CD4-positive, alpha-beta memory T cell (primary cell): ENCODE data around the gene ANKRD6. TPM values are rescaled to one million over a fixed set of nuclear protein-coding genes. Genes with fewer than 3 reads are reported as not detected.
"Not testable (repeated sequence)": the region's sequence is repeated elsewhere in the genome, so short reads cannot be mapped to it uniquely, and the experiment has no call there.

Experiments used
- CTCF ChIA-PET: fragments of 350-600 bp; sonication (Branson Sonifier 250); formaldehyde crosslinking; loops from one replicate; lab custom pipeline; 2021; ENCODE audit warnings: inconsistent platforms; ENCODE audit not compliant: partially characterized antibody; lab: Charles Lee
- POLR2A ChIA-PET: fragments of 350-600 bp; sonication (Branson Sonifier 250); formaldehyde crosslinking; loops from one replicate; lab custom pipeline; 2021; ENCODE audit not compliant: partially characterized antibody; lab: Charles Lee
- DNase-seq, 5 donors: peaks; one replicate each; pipeline versions ENCODE4 v3.0.0 to v3.0.0-alpha.2; 2020 to 2022; ENCODE audit warnings: mixed read lengths in 1 of 5
- H3K27ac ChIP-seq: one replicate; pipeline ENCODE4 v1.7.0; 2013; ENCODE audit warnings: low read depth, low read length
- H3K27me3 ChIP-seq: 2 replicates; pipeline ENCODE4 v1.7.0; 2013; ENCODE audit warnings: mild to moderate bottlenecking, low read length, moderate library complexity; ENCODE audit not compliant: insufficient read depth
- H3K36me3 ChIP-seq: 2 replicates; pipeline ENCODE4 v1.7.0; 2013; ENCODE audit warnings: mild to moderate bottlenecking, low read length, moderate library complexity; ENCODE audit not compliant: insufficient read depth
- H3K4me1 ChIP-seq: 2 replicates; pipeline ENCODE4 v1.7.0; 2013; ENCODE audit warnings: mild to moderate bottlenecking, low read length, moderate library complexity; ENCODE audit not compliant: insufficient read depth
- H3K4me3 ChIP-seq, 2 donors: one replicate each; pipeline ENCODE4 v1.7.0; 2013; ENCODE audit warnings: low read length in 2 of 2, mild to moderate bottlenecking in 1 of 2
- H3K9me3 ChIP-seq, 2 donors: one replicate each; pipeline ENCODE4 v1.7.0; 2013; ENCODE audit warnings: low read length in 2 of 2, control low read depth in 1 of 2; ENCODE audit not compliant: control insufficient read depth in 1 of 2
- H3K27ac Mint-ChIP-seq, 7 donors: one replicate each; pipeline ENCODE4 v1.8.0; 2020 to 2021; ENCODE audit warnings: mixed read lengths in 7 of 7, mild to moderate bottlenecking in 6 of 7, inconsistent platforms in 3 of 7, moderate library complexity in 3 of 7
- H3K27me3 Mint-ChIP-seq, 2 donors: one replicate each; pipeline ENCODE4 v1.8.0; 2020 to 2021; ENCODE audit warnings: mixed read lengths in 2 of 2
- H3K36me3 Mint-ChIP-seq, 2 donors: one replicate each; pipeline ENCODE4 v1.8.0; 2020 to 2021; ENCODE audit warnings: mixed read lengths in 2 of 2, inconsistent platforms in 1 of 2, mild to moderate bottlenecking in 1 of 2
- H3K4me1 Mint-ChIP-seq, 4 donors: one replicate each; pipeline ENCODE4 v1.8.0; 2020 to 2021; ENCODE audit warnings: mixed read lengths in 4 of 4, mild to moderate bottlenecking in 1 of 4
- H3K4me3 Mint-ChIP-seq, 8 donors: one replicate each; pipeline ENCODE4 v1.8.0; 2020 to 2021; ENCODE audit warnings: mixed read lengths in 8 of 8, mild to moderate bottlenecking in 7 of 8, moderate library complexity in 6 of 8, inconsistent platforms in 3 of 8
- H3K9me3 Mint-ChIP-seq, 8 donors: one replicate each; pipeline ENCODE4 v1.8.0; 2020 to 2021; ENCODE audit warnings: mixed read lengths in 8 of 8, mild to moderate bottlenecking in 5 of 8, inconsistent platforms in 3 of 8, moderate library complexity in 1 of 8
- intact Hi-C: fragments of 100-400 bp; cut with micrococcal nuclease; formaldehyde crosslinking; loops from one replicate; pipeline ENCODE4 v1.15.1; 2023
- polyA plus RNA-seq, 2 donors: library from polyadenylated mRNA; unstranded; fragments of 300-500 nt; fragmentation: Illumina TruSeq; gene quantifications; one replicate each; pipeline ENCODE4 v1.2.3, GENCODE V29; 2021
- total RNA-seq, 2 experiments: library from RNA; stranded (reverse); gene quantifications; one replicate each; pipeline ENCODE4 v1.2.3, GENCODE V29; 2021

Gene ANKRD6
- total and polyA plus RNA-seq, 4 experiments from 2014 or later, result 2.8 to 5.8 (median 4.3) TPM

DNA sequence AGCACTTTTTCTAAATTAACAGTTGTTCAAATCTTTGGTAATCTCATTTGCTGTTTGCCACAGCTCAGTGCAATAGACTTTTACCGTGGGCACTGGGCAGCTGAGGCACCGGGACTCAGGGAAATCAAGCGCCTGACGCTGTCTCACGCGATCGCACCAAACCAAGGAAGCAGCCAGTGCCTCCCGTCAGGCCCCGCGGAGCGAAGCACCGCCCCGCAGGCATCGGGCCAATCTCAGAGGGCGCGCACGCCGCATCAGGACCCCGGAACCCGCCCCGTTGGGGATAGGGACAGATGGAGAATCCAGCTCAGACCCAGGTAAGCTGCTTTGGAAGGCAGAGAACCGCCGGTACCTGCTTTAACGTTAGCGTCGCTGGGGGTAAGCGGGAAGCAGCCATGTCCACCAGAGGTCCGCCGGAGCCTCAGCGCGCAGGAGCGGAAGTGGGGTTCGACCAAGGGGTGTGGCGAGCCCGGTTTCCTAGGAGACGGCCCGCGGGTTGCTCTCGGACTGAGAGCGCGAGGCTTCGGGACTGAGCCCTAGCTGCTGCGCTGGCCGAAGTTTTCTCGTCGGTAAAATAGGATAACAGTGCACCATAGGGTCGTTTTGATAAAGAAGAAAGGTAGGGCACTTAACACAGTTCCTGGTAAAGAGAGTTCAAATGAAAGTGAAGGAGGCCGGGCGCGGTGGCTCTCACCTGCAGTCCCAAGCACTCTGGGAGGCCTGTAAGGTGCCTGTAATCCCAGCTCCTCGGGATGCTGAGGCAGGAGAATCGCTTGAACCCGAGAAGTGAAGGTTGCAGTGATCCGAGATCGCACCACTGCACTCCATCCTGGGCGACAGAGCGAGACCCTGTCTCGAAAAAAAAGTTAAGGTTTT, 205.6 kb downstream of the ANKRD6 start, which contains the start of gene LYRM2:
Gene LYRM2, minus strand, starts transcription at position 428 of the 876 bp plus-strand sequence. Its CDS starts 31 bp downstream, at position 397.
- H3K4me3 ChIP-seq, result peak within 1 kb of the TSS; percentile 97 to 99
- H3K27me3 ChIP-seq, result no peaks in the 10 kb centered on the region
- peaks cover 8% of the 10 kb centered on the region for H3K36me3 ChIP-seq
- ChIA-PET CTCF (interaction anchor here (0.9 to 2.6 kb wide), 7 partner anchors 9 to 267 kb away, joined by 3 to 6 read pairs (median 4); partner anchors contain the start of gene ANKRD6), POLR2A (interaction anchor here (0.7 to 2.4 kb wide), 13 partner anchors 9 to 949 kb away, joined by 3 to 21 read pairs (median 4); partner anchors contain the start of genes MAP3K7, MDN1, PM20D2 and PNRC1)
- peak within 1 kb of the TSS; percentile 98 to 100 (median 99) for H3K27ac Mint-ChIP-seq
- H3K36me3 Mint-ChIP-seq, result peaks cover 24 to 48% of the 10 kb centered on the region in 2 donors
- H3K27me3 Mint-ChIP-seq, result no peaks in the 10 kb centered on the region
- peaks cover 0 to 3% (median 0%) of the 10 kb centered on the region in 8 donors for H3K9me3 Mint-ChIP-seq
- H3K9me3 ChIP-seq, result no peaks in the 10 kb centered on the region
- peaks cover 20 to 45% (median 29%) of the 10 kb centered on the region in 4 donors for H3K4me1 Mint-ChIP-seq
- intact Hi-C loops, result loop anchor here (1.0 to 2.0 kb wide), 4 partner anchors 180 to 948 kb away; partner anchors contain the start of genes MAP3K7, MDN1 and RNGTT
- peak; percentile 90 to 94 (median 92) for DNase-seq
- peaks cover 18% of the 10 kb centered on the region for H3K4me1 ChIP-seq
- peak within 1 kb of the TSS; percentile 95 to 98 (median 96) for H3K4me3 Mint-ChIP-seq
- peak within 1 kb of the TSS; percentile 95 for H3K27ac ChIP-seq

DNA sequence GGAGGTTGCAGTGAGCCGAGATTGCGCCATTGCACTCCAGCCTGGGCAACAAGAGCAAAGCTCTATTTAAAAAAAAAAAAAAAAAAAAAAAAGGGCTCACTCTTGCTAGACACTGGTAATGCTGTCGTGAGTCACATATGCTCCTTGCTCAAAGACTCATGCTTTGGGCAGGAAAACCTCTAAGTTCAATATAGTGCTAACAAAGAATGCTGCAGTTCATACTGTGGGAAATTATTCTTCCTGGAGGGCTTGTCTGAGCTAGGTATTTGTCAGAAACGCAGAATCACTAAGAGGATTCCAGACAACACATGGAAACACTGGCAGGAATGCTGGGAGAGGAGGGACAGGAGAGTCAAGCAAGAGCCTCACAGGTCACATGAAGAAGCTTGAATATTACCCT, 207.9 kb downstream of the ANKRD6 start:
- Mint-ChIP-seq H3K36me3 (peaks cover 28 to 56% of the 10 kb centered on the region in 2 donors), H3K9me3 (peaks cover 0 to 3% (median 0%) of the 10 kb centered on the region in 8 donors), H3K4me1 (peaks cover 20 to 37% (median 25%) of the 10 kb centered on the region in 4 donors), H3K27ac (peak overlapping the region in 3 of 7 donors; percentile 73 to 86 (median 79)), H3K27me3 (no peaks in the 10 kb centered on the region), H3K4me3 (peak overlapping the region in 1 of 8 donors; percentile 53)
- no peak for DNase-seq
- peaks cover 23% of the 10 kb centered on the region for H3K36me3 ChIP-seq
- intact Hi-C loops, result no loop called here
- H3K4me1 ChIP-seq, result peaks cover 18% of the 10 kb centered on the region
- H3K4me3 ChIP-seq, result no peak overlapping the region
- CTCF ChIA-PET, result interaction anchor here (1.9 kb wide), 1 partner anchor 208 kb away, joined by 6 read pairs; no protein-coding TSS in a partner anchor
- no peak overlapping the region for H3K27ac ChIP-seq
- H3K27me3 ChIP-seq, result no peaks in the 10 kb centered on the region
- POLR2A ChIA-PET, result no interaction called here
- H3K9me3 ChIP-seq, result no peaks in the 10 kb centered on the region

DNA sequence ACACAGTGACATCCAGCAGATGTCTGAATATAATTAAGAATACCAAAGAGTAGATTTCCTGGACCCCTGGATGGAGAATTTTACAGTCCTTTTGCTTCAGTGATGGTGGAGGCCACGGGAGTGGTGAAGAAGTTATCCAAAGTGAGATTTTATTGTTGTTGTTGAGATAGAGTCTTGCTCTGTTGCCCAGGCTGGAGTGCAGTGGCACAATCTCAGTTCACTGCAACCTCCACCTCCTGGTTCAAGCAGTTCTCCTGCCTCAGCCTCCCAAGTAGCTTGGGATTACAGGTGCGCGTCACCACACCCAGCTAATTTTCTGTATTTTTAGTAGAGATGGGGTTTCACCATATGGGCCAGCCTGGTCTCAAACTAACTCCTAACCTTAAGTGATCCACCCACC, 208.6 kb downstream of the ANKRD6 start:
- Mint-ChIP-seq H3K36me3 (peaks cover 27 to 58% of the 10 kb centered on the region in 2 donors), H3K4me1 (peaks cover 18 to 30% (median 21%) of the 10 kb centered on the region in 4 donors), H3K27ac (peak overlapping the region in 1 of 7 donors; percentile 73)
- H3K4me1 ChIP-seq, result peaks cover 18% of the 10 kb centered on the region
- DNase-seq, H3K9me3 Mint-ChIP-seq, H3K27me3 ChIP-seq, CTCF ChIA-PET, H3K9me3 ChIP-seq, intact Hi-C loops, H3K4me3 Mint-ChIP-seq, POLR2A ChIA-PET, H3K27me3 Mint-ChIP-seq, H3K27ac ChIP-seq, H3K4me3 ChIP-seq: not testable (repeated sequence)
- peaks cover 28% of the 10 kb centered on the region for H3K36me3 ChIP-seq

DNA sequence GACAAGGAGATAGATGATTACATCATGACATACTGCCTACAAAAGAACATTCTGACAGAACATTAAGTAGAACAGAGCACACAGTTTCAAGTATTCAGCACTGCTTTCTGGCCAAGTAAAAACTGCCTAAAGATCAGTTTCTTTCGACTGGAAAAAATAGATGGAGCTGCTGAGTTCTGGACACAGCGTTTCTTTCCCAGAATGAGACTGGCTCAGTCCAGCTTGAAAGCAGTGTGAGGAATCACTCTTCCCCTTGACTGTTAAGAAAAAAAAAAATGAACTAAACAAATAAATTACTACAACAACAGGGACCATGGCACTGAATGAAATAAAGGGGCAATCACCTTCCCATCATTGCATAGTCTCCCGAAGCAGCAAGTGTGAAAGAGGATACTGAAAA, 210.0 kb downstream of the ANKRD6 start:
- Histone ChIP-seq H3K36me3 (peaks cover 41% of the 10 kb centered on the region), H3K4me3 (no peak overlapping the region), H3K27ac (no peak overlapping the region), H3K9me3 (no peaks in the 10 kb centered on the region), H3K27me3 (no peaks in the 10 kb centered on the region), H3K4me1 (peaks cover 13% of the 10 kb centered on the region)
- CTCF ChIA-PET, result interaction anchor here (1.3 kb wide), 1 partner anchor 13 kb away, joined by 3 read pairs; no protein-coding TSS in a partner anchor
- H3K27ac Mint-ChIP-seq, result peak overlapping the region in 1 of 7 donors; percentile 38
- POLR2A ChIA-PET, result no interaction called here
- peaks cover 12 to 18% (median 17%) of the 10 kb centered on the region in 4 donors for H3K4me1 Mint-ChIP-seq
- H3K36me3 Mint-ChIP-seq, result peaks cover 35 to 67% of the 10 kb centered on the region in 2 donors
- no peak overlapping the region for H3K4me3 Mint-ChIP-seq
- H3K27me3 Mint-ChIP-seq, result no peaks in the 10 kb centered on the region
- no peak for DNase-seq
- intact Hi-C loops, result no loop called here
- peaks cover 0 to 3% (median 0%) of the 10 kb centered on the region in 8 donors for H3K9me3 Mint-ChIP-seq

DNA sequence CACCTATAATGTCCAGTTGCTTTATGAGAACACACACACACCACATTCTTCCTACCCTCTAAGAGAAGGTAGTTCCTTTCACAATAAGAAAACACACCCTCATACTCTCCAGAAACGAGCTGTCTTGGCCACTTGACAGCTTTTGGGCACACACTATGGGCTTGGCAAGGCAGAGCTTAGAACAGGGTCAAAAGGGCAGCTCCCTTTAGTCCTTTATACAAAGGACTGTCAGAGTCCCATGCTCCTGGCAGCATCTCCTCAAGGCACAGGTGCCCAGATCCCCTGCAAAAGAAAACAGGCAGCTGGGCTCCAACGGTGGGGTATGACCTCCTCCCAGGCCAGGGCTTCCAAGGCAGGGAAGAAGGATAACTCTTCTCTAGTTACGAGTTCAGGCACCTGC, 210.5 kb downstream of the ANKRD6 start:
- no peak overlapping the region for H3K4me3 Mint-ChIP-seq
- no peak overlapping the region for H3K4me3 ChIP-seq
- H3K27me3 Mint-ChIP-seq, result no peaks in the 10 kb centered on the region
- H3K27ac Mint-ChIP-seq, result peak overlapping the region in 1 of 7 donors; percentile 36
- H3K36me3 Mint-ChIP-seq, result peaks cover 34 to 65% of the 10 kb centered on the region in 2 donors
- H3K27me3 ChIP-seq, result no peaks in the 10 kb centered on the region
- no peaks in the 10 kb centered on the region for H3K9me3 ChIP-seq
- intact Hi-C loops, result no loop called here
- H3K27ac ChIP-seq, result no peak overlapping the region
- H3K4me1 Mint-ChIP-seq, result peaks cover 9 to 14% (median 13%) of the 10 kb centered on the region in 4 donors
- peaks cover 46% of the 10 kb centered on the region for H3K36me3 ChIP-seq
- DNase-seq, result no peak
- ChIA-PET POLR2A (no interaction called here), CTCF (interaction anchor here (1.3 kb wide), 1 partner anchor 12 kb away, joined by 3 read pairs; no protein-coding TSS in a partner anchor)
- H3K4me1 ChIP-seq, result peaks cover 11% of the 10 kb centered on the region
- peaks cover 0 to 1% (median 0%) of the 10 kb centered on the region in 8 donors for H3K9me3 Mint-ChIP-seq

DNA sequence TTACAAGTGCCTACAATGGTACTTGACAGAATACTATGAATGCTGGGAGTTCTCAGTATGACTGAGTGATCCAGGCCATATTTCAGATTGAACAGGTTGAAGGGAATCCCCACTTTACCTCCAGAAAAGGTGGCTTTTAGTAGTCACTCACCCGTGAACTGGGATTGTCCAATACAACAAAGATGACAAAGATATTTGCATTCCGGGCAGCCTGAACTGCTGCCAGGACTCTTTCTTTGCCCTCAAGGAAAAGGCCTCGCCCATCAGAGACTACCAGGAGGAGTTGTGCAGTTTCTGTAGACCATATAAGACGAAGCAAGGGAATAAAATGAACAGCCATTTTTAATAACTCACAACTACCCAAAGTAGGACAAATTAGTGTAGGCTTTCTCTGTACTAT, 211.9 kb downstream of the ANKRD6 start:
- Mint-ChIP-seq H3K9me3 (no peaks in the 10 kb centered on the region), H3K4me1 (peaks cover 0 to 2% (median under 1%) of the 10 kb centered on the region in 4 donors), H3K27ac (peak overlapping the region in 2 of 7 donors; percentile 30 to 78), H3K4me3 (no peak overlapping the region), H3K27me3 (no peaks in the 10 kb centered on the region), H3K36me3 (peaks cover 34 to 69% of the 10 kb centered on the region in 2 donors)
- Histone ChIP-seq H3K27me3 (no peaks in the 10 kb centered on the region), H3K27ac (no peak overlapping the region), H3K36me3 (peaks cover 57% of the 10 kb centered on the region), H3K4me3 (no peak overlapping the region), H3K9me3 (no peaks in the 10 kb centered on the region), H3K4me1 (no peaks in the 10 kb centered on the region)
- ChIA-PET CTCF (no interaction called here), POLR2A (no interaction called here)
- DNase-seq, result no peak
- intact Hi-C loops, result no loop called here

DNA sequence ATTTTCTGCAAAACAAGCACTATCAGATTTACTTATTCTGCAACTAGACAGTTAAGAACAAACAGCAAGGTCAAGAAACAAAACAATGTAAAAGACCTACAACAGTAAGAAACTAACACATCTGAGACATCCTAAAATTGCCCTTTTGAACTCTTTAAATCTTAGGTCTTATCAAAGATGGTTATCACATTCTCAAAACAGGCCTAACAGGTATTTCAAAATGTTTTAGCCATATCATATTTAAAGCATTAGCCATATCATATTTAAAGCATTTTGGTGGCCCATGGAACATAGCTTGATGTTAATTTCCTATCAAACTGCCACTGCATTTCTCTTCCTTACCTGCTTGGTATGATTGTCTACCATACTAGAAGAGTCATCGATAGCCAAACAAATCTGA, 216.7 kb downstream of the ANKRD6 start:
- H3K4me3 ChIP-seq, result no peak overlapping the region
- intact Hi-C loops, result no loop called here
- POLR2A ChIA-PET, result no interaction called here
- CTCF ChIA-PET, result no interaction called here
- H3K27me3 Mint-ChIP-seq, result no peaks in the 10 kb centered on the region
- H3K9me3 ChIP-seq, result no peaks in the 10 kb centered on the region
- no peak for DNase-seq
- no peaks in the 10 kb centered on the region for H3K9me3 Mint-ChIP-seq
- no peaks in the 10 kb centered on the region for H3K4me1 ChIP-seq
- H3K27ac ChIP-seq, result no peak overlapping the region
- no peak overlapping the region for H3K27ac Mint-ChIP-seq
- no peak overlapping the region for H3K4me3 Mint-ChIP-seq
- peaks cover 74% of the 10 kb centered on the region for H3K36me3 ChIP-seq
- no peaks in the 10 kb centered on the region for H3K4me1 Mint-ChIP-seq
- H3K36me3 Mint-ChIP-seq, result peaks cover 45 to 77% of the 10 kb centered on the region in 2 donors
- H3K27me3 ChIP-seq, result no peaks in the 10 kb centered on the region
